WTC11 (cell line): ENCODE results near the gene FBH1. TPM values are rescaled to one million over a fixed set of nuclear protein-coding genes. Genes with fewer than 3 reads are reported as not detected.

ENCODE experiments used
- ATAC-seq: fragments of 200-7000 bp; cut with Tn5 transposase; 2 replicates; pipeline ENCODE4 v1.10.0; 2021; ENCODE audit warnings: mild to moderate bottlenecking, moderate library complexity
- CTCF ChIA-PET: fragments of 300-600 bp; sonication (Branson Sonifier 250); formaldehyde crosslinking; loops from one replicate; lab custom pipeline; 2021; ENCODE audit warnings: antibody characterized with exemption; lab: Charles Lee
- POLR2A ChIA-PET: fragments of 350-600 bp; sonication (Branson Sonifier 250); formaldehyde crosslinking; loops from one replicate; lab custom pipeline; 2021; ENCODE audit warnings: antibody characterized with exemption; lab: Charles Lee
- DNase-seq: peaks from one replicate; pipeline ENCODE4 v3.0.0; 2021; ENCODE audit warnings: low spot score
- H3K27ac Mint-ChIP-seq: 2 replicates; pipeline ENCODE4 v1.8.0; 2021; ENCODE audit warnings: mixed read lengths
- H3K27me3 Mint-ChIP-seq: 2 replicates; pipeline ENCODE4 v1.8.0; 2021; ENCODE audit warnings: low read depth, mild to moderate bottlenecking, moderate library complexity, mixed read lengths
- H3K36me3 Mint-ChIP-seq: 2 replicates; pipeline ENCODE4 v1.8.0; 2021; ENCODE audit warnings: mixed read lengths
- H3K4me1 Mint-ChIP-seq: 2 replicates; pipeline ENCODE4 v1.8.0; 2022; ENCODE audit warnings: mixed read lengths
- H3K4me3 Mint-ChIP-seq: 2 replicates; pipeline ENCODE4 v1.8.0; 2021; ENCODE audit warnings: mild to moderate bottlenecking, moderate library complexity, mixed read lengths
- H3K9me3 Mint-ChIP-seq: 2 replicates; pipeline ENCODE4 v1.8.0; 2021; ENCODE audit warnings: mixed read lengths
- ETV6 ChIP-seq: sonication (generic); formaldehyde crosslinking; IDR thresholded peaks from 2 replicates; pipeline ENCODE4 v1.8.1; 2022; ENCODE audit warnings: mild to moderate bottlenecking, missing genetic modification reagents
- GABPB1 ChIP-seq: sonication (generic); formaldehyde crosslinking; IDR thresholded peaks from 2 replicates; pipeline ENCODE4 v1.8.1; 2023; ENCODE audit warnings: mild to moderate bottlenecking, missing genetic modification reagents
- GTF2I ChIP-seq: fragments of 250-450 bp; sonication (Bioruptor Pico); conservative IDR thresholded peaks from 2 replicates; pipeline ENCODE4 v1.4.0; 2021; ENCODE audit warnings: mild to moderate bottlenecking
- JUN ChIP-seq: sonication (generic); formaldehyde crosslinking; IDR thresholded peaks from 2 replicates; pipeline ENCODE4 v1.8.0; 2023; ENCODE audit warnings: mild to moderate bottlenecking, missing genetic modification reagents
- NFE2L1 ChIP-seq: sonication (generic); formaldehyde crosslinking; IDR thresholded peaks from 2 replicates; pipeline ENCODE4 v1.8.1; 2023; ENCODE audit warnings: missing genetic modification reagents
- NR1H2 ChIP-seq: sonication (generic); formaldehyde crosslinking; IDR thresholded peaks from 2 replicates; pipeline ENCODE4 v1.9.0; 2021; ENCODE audit warnings: mild to moderate bottlenecking, moderate library complexity, missing genetic modification reagents
- RELA ChIP-seq: sonication (generic); formaldehyde crosslinking; IDR thresholded peaks from 2 replicates; pipeline ENCODE4 v1.8.1; 2022; ENCODE audit warnings: missing genetic modification reagents, mild to moderate bottlenecking, borderline replicate concordance
- RORB ChIP-seq: fragments of 250-450 bp; sonication (Bioruptor Pico); IDR thresholded peaks from 2 replicates; pipeline ENCODE4 v1.9.0; 2021; ENCODE audit warnings: mild to moderate bottlenecking
- SOX15 ChIP-seq: fragments of 250-450 bp; sonication (Bioruptor Pico); IDR thresholded peaks from 2 replicates; pipeline ENCODE4 v1.9.0; 2021; ENCODE audit warnings: mild to moderate bottlenecking
- TEAD1 ChIP-seq: sonication (generic); formaldehyde crosslinking; IDR thresholded peaks from 2 replicates; pipeline ENCODE4 v1.8.0; 2022; ENCODE audit warnings: mild to moderate bottlenecking, missing genetic modification reagents
- total RNA-seq: library from RNA; stranded (reverse); gene quantifications from 3 replicates; pipeline ENCODE4 v1.2.3, GENCODE V29; 2021
- TF ChIP-seq, protein P1 (sequence below): sonication (generic); formaldehyde crosslinking; conservative IDR thresholded peaks from 2 replicates; pipeline ENCODE4 v1.8.1; 2023; ENCODE audit warnings: mild to moderate bottlenecking, low read depth, missing genetic modification reagents, moderate library complexity
- TF ChIP-seq, protein P2 (sequence below): sonication (generic); formaldehyde crosslinking; IDR thresholded peaks from 2 replicates; pipeline ENCODE4 v1.8.1; 2022; ENCODE audit warnings: mild to moderate bottlenecking, missing genetic modification reagents, moderate library complexity, borderline replicate concordance
- TF ChIP-seq, protein P3 (sequence below): fragments of 250-450 bp; sonication (Bioruptor Pico); IDR thresholded peaks from 2 replicates; pipeline ENCODE4 v1.9.0; 2021; ENCODE audit warnings: mild to moderate bottlenecking
- TF ChIP-seq, protein P4 (sequence below): fragments of 250-450 bp; sonication (Bioruptor Pico); IDR thresholded peaks from 2 replicates; pipeline ENCODE4 v2.1.2; 2022; ENCODE audit warnings: mild to moderate bottlenecking, moderate library complexity
- TF ChIP-seq, protein P5 (sequence below): sonication (generic); formaldehyde crosslinking; IDR thresholded peaks from 2 replicates; pipeline ENCODE4 v1.8.0; 2023; ENCODE audit warnings: missing genetic modification reagents
- TF ChIP-seq, protein P6 (sequence below): sonication (generic); formaldehyde crosslinking; IDR thresholded peaks from 2 replicates; pipeline ENCODE4 v1.8.1; 2023; ENCODE audit warnings: mild to moderate bottlenecking, missing genetic modification reagents, moderate library complexity
- TF ChIP-seq, protein P7 (sequence below): fragments of 200-600 bp; IDR thresholded peaks from 2 replicates; pipeline ENCODE4 v1.8.0; 2022; ENCODE audit warnings: antibody characterized with exemption

The FBH1 gene
- total RNA-seq, 1 experiment from 2014 or later: 66.8 TPM

DNA sequence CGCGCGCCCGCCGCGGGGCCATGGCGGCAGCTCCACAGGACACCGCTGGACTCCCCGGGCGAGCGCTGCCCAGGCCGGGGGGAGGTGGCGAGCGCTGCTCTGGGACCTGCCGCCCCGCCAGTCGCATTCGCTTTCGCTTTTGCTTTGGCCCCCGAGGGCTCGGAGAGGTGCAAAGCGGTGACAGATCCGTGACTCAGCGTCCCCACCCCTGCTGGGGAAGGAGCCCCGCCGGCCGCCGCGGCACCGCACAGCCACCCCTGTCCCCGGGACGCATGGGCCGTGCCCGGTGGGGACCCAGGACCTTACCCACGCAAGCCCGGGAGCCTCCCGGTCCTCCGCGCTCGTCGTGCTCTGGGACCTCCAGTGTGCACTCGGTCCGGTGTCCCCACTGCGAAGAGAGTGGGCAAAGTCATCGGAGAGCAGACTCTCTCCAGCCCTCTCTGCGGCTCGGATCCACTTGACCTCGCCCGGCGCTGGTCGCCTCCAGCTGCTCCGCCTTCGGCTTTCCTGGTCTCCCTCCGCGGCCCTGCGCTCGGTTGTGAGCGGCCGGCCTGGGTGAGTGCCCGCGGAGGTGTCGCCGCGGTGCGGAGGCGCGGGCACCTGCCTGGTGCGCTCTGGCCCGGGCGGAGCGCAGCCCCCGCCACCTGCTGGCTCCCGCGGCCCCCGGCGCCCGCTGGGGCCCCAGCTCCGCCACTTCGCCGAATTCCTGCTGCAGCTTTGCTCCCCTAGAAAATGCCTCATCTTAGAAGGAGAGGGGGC lies 87.6 kb downstream of the FBH1 start, which contains the start of gene IL15RA (continued):
- TF ChIP-seq, protein P1, sequence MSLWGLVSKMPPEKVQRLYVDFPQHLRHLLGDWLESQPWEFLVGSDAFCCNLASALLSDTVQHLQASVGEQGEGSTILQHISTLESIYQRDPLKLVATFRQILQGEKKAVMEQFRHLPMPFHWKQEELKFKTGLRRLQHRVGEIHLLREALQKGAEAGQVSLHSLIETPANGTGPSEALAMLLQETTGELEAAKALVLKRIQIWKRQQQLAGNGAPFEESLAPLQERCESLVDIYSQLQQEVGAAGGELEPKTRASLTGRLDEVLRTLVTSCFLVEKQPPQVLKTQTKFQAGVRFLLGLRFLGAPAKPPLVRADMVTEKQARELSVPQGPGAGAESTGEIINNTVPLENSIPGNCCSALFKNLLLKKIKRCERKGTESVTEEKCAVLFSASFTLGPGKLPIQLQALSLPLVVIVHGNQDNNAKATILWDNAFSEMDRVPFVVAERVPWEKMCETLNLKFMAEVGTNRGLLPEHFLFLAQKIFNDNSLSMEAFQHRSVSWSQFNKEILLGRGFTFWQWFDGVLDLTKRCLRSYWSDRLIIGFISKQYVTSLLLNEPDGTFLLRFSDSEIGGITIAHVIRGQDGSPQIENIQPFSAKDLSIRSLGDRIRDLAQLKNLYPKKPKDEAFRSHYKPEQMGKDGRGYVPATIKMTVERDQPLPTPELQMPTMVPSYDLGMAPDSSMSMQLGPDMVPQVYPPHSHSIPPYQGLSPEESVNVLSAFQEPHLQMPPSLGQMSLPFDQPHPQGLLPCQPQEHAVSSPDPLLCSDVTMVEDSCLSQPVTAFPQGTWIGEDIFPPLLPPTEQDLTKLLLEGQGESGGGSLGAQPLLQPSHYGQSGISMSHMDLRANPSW (CRISPR knock-in tag): no peak
- no peak for TF ChIP-seq SOX15 (CRISPR knock-in tag)
- no peak for TF ChIP-seq RORB
- TF ChIP-seq, protein P2, sequence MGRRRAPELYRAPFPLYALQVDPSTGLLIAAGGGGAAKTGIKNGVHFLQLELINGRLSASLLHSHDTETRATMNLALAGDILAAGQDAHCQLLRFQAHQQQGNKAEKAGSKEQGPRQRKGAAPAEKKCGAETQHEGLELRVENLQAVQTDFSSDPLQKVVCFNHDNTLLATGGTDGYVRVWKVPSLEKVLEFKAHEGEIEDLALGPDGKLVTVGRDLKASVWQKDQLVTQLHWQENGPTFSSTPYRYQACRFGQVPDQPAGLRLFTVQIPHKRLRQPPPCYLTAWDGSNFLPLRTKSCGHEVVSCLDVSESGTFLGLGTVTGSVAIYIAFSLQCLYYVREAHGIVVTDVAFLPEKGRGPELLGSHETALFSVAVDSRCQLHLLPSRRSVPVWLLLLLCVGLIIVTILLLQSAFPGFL: no peak
- TF ChIP-seq TEAD1 (CRISPR knock-in tag): no peak
- TF ChIP-seq, protein P3, sequence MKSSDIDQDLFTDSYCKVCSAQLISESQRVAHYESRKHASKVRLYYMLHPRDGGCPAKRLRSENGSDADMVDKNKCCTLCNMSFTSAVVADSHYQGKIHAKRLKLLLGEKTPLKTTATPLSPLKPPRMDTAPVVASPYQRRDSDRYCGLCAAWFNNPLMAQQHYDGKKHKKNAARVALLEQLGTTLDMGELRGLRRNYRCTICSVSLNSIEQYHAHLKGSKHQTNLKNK (CRISPR knock-in tag): no peak

DNA sequence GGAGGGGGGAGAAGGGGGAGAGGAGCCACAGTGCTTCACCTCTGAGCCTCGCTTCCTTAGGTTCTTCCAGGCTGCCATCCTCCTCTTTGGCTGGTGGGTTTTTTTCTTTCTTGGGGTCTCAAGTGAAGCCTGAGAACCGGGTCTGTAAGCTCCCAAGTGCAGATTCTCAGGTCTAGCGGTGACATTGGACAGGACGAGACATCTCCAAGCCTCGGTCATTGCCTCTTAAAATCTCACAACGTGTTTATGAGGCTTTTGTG lies 88.1 kb downstream of the FBH1 start:
- peak overlapping the region; percentile 78 for H3K4me3 Mint-ChIP-seq
- no peaks in the 10 kb centered on the region for H3K9me3 Mint-ChIP-seq
- peaks cover 18% of the 10 kb centered on the region for H3K4me1 Mint-ChIP-seq
- ATAC-seq (no peak), DNase-seq (no peak)
- H3K36me3 Mint-ChIP-seq: no peaks in the 10 kb centered on the region
- POLR2A ChIA-PET: interaction anchor here (0.6 kb wide), 2 partner anchors 233 to 278 kb away, joined by 3 to 4 read pairs; no protein-coding TSS in a partner anchor
- CTCF ChIA-PET: interaction anchor here (0.6 to 3.0 kb wide), 3 partner anchors 19 to 39 kb away, joined by 4 to 9 read pairs (median 5); no protein-coding TSS in a partner anchor
- TF ChIP-seq ETV6 (CRISPR knock-in tag) (no peak), NR1H2 (CRISPR knock-in tag) (no peak), NFE2L1 (no peak), RELA (CRISPR knock-in tag) (no peak), GABPB1 (CRISPR knock-in tag) (no peak), GTF2I (CRISPR knock-in tag) (no peak), JUN (CRISPR knock-in tag) (no peak)
- TF ChIP-seq, protein P4, sequence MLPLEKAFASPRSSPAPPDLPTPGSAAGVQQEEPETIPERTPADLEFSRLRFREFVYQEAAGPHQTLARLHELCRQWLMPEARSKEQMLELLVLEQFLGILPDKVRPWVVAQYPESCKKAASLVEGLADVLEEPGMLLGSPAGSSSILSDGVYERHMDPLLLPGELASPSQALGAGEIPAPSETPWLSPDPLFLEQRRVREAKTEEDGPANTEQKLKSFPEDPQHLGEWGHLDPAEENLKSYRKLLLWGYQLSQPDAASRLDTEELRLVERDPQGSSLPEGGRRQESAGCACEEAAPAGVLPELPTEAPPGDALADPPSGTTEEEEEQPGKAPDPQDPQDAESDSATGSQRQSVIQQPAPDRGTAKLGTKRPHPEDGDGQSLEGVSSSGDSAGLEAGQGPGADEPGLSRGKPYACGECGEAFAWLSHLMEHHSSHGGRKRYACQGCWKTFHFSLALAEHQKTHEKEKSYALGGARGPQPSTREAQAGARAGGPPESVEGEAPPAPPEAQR (CRISPR knock-in tag): no peak
- TF ChIP-seq, protein P5, sequence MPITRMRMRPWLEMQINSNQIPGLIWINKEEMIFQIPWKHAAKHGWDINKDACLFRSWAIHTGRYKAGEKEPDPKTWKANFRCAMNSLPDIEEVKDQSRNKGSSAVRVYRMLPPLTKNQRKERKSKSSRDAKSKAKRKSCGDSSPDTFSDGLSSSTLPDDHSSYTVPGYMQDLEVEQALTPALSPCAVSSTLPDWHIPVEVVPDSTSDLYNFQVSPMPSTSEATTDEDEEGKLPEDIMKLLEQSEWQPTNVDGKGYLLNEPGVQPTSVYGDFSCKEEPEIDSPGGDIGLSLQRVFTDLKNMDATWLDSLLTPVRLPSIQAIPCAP: no peak
- TF ChIP-seq, protein P6, sequence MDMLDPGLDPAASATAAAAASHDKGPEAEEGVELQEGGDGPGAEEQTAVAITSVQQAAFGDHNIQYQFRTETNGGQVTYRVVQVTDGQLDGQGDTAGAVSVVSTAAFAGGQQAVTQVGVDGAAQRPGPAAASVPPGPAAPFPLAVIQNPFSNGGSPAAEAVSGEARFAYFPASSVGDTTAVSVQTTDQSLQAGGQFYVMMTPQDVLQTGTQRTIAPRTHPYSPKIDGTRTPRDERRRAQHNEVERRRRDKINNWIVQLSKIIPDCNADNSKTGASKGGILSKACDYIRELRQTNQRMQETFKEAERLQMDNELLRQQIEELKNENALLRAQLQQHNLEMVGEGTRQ (CRISPR knock-in tag): no peak
- TF ChIP-seq, protein P7, sequence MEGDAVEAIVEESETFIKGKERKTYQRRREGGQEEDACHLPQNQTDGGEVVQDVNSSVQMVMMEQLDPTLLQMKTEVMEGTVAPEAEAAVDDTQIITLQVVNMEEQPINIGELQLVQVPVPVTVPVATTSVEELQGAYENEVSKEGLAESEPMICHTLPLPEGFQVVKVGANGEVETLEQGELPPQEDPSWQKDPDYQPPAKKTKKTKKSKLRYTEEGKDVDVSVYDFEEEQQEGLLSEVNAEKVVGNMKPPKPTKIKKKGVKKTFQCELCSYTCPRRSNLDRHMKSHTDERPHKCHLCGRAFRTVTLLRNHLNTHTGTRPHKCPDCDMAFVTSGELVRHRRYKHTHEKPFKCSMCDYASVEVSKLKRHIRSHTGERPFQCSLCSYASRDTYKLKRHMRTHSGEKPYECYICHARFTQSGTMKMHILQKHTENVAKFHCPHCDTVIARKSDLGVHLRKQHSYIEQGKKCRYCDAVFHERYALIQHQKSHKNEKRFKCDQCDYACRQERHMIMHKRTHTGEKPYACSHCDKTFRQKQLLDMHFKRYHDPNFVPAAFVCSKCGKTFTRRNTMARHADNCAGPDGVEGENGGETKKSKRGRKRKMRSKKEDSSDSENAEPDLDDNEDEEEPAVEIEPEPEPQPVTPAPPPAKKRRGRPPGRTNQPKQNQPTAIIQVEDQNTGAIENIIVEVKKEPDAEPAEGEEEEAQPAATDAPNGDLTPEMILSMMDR: no peak
- TF ChIP-seq, all 79 proteins: peak for 0
- Mint-ChIP-seq H3K27ac (no peak overlapping the region), H3K27me3 (peaks cover 55% of the 10 kb centered on the region)
